DMS53 (cell line): ENCODE data around the gene TRRAP.

Experiments
- DNase-seq: peaks from one replicate; lab custom pipeline; 2025; lab: John Stamatoyannopoulos, UW

Gene TRRAP

DNA sequence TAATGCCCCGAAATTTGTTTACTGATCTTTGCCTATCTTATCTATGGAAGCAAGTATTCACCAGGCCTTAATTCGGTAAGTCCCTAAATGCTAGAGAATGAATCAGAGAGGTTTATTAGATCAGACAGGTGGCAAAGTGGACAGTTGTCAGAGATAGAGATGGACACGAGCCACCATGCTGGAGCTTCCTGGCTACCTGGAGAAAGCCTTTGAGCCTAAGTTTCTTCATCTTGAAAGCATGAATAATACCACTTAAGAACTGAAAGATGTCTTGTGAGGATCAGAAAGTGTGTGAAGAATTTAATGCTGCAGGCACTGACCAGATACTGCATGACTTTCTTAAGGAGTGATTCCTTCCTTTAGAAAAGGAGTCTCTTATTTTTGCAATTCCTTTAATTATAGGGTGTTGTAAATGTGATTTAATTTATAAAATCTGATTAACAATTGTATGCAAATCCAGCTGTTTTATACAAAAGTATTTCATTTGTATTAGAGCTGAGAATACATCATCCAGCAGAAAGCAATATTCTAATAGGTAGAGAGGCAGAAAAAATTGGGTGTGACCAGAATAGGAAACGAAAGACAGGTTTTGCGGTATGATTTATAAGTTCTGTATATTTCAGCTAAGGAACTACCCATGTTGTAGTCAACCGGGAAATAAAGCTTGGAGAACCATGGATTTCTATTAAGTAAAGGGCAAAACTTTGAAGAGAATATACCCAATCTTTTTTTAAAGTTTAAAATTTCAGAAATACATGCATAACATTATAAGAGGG lies 182.9 kb downstream of the TRRAP start:
- no peak for DNase-seq
